Esophagus (tissue), 2 donors: ENCODE measurements around the gene FRMPD2. TPM values are rescaled to one million over a fixed set of nuclear protein-coding genes. Genes with fewer than 3 reads are reported as not detected.
"Not testable (repeated sequence)": the region's sequence is repeated elsewhere in the genome, so short reads cannot be mapped to it uniquely, and the experiment has no call there.

Source experiments
- H3K27ac ChIP-seq, 2 donors: one replicate each; pipeline ENCODE4 v1.5.1; 2013; ENCODE audit warnings: low read depth in 2 of 2, mild to moderate bottlenecking in 2 of 2, inconsistent platforms in 1 of 2, low read length in 1 of 2, moderate library complexity in 1 of 2
- H3K27me3 ChIP-seq, 2 donors: one replicate each; pipeline ENCODE4 v1.6.1; 2013; ENCODE audit warnings: low read length in 2 of 2, control low read depth in 1 of 2, mild to moderate bottlenecking in 1 of 2; ENCODE audit not compliant: insufficient read depth in 2 of 2, control insufficient read depth in 1 of 2
- H3K36me3 ChIP-seq, 2 donors: one replicate each; pipeline ENCODE4 v1.6.1; 2013; ENCODE audit warnings: low read length in 1 of 2; ENCODE audit not compliant: control insufficient read depth in 2 of 2, insufficient read depth in 2 of 2
- H3K4me1 ChIP-seq, 2 donors: one replicate each; pipeline ENCODE4 v1.6.1; 2013; ENCODE audit warnings: low read length in 1 of 2; ENCODE audit not compliant: control insufficient read depth in 2 of 2, insufficient read depth in 2 of 2
- H3K4me3 ChIP-seq, 2 donors: one replicate each; pipeline ENCODE4 v1.5.1; 2013; ENCODE audit warnings: low read length in 2 of 2, mild to moderate bottlenecking in 2 of 2, low read depth in 1 of 2, moderate library complexity in 1 of 2
- H3K9me3 ChIP-seq, 2 donors: one replicate each; pipeline ENCODE4 v1.6.1; 2013; ENCODE audit warnings: mild to moderate bottlenecking in 2 of 2, low read depth in 1 of 2, low read length in 1 of 2, moderate library complexity in 1 of 2; ENCODE audit not compliant: control insufficient read depth in 2 of 2, insufficient read depth in 1 of 2
- WGBS, 2 donors: extraction: QIAGEN DNeasy Blood & Tissue Kit; methylation state at CpG; one replicate each; pipeline ENCODE4 v1.1.7; 2013; 5-methylcytosine and 5-hydroxymethylcytosine counted together
- polyA plus RNA-seq, 2 donors: library from polyadenylated mRNA; stranded (reverse); fragments of 200-250 nt; gene quantifications; one replicate each; pipeline ENCODE4 v1.2.3, GENCODE V29; 2013
- donor health status: healthy with polysubstance abuse.
- donor health status: Bipolar disorder and iron deficiency.

The FRMPD2 gene
- polyA plus RNA-seq, 2 donors: 0.02 to 0.06 TPM

DNA sequence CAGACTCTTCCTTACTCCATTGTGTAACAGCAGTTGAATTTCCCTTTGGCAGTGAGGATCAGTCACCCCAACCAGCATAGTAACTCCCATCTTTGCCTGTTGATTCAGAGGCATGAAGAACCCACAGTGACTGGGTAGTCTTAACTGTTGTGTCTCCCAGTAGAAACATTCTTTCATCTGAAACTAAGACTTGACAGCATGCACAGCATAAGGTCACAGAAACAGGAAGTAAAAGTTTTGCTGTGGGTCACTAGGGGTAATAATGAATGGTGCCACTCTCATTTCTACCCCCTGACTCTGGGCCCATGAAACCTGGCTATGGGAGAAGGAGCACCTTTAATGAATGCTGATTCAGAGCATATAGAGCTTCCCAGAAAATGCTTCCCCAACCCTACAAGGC is 8.3 kb upstream of the FRMPD2 start:
- Histone ChIP-seq H3K9me3 (peaks cover 0 to 10% of the 10 kb centered on the region in 2 donors), H3K36me3 (no peaks in the 10 kb centered on the region), H3K4me1 (peaks cover 0 to 5% of the 10 kb centered on the region in 2 donors), H3K27me3 (no peaks in the 10 kb centered on the region), H3K27ac (no peak overlapping the region), H3K4me3 (no peak overlapping the region)

DNA sequence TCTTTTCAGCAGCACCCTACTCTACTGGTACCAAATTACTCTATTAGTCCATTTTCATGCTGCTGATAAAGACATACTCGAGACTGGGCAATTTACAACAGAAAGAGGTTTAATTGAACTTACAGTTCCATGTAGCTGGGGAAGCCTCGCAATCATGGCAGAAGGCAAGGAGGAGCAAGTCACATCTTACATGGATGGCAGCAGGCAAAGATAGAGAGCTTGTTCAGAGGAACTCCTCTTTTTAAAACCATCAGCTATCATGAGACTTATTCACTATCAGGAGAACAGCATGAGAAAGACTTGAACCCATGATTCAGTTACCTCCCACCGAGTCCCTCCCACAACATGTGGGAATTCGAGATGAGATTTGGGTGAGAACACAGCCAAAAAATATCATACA is 7.2 kb upstream of the FRMPD2 start:
- WGBS, 2 donors: 68 to 77% methylated on average over 4 of the region's 4 CpGs
- H3K4me1 ChIP-seq, H3K9me3 ChIP-seq, H3K4me3 ChIP-seq, H3K27me3 ChIP-seq, H3K36me3 ChIP-seq, H3K27ac ChIP-seq: not testable (repeated sequence)

DNA sequence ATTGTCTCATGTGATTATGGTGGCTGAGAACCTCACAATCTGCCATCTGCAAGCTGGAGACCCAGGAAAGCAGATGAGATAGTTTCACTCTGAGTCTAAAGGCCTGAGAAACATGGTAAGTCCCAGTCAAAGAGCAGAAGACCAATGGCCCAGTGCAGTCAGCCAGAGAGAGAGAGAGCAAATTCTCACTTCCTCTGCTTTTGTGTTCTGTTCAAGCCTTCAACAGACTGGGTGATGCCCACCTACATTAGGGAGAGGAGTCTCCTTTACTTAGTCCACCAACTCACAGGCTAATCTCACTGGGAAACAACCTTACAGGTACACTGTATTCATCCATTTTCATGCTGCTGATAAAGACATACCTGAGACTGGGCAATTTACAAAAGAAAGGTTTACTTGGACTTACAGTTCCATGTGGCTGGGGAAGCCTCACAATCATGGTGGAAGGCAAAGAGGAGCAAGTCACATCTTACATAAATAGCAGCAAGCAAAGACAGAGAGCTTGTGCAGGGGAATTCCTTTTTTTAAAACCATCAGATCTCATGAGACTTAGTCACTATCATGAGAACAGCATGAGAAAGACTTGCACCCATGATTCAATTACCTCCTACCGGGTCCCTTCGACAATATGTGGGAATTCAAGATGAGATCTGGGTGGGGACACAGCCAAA is 4.7 kb upstream of the FRMPD2 start:
- WGBS, 2 donors: 83 to 90% methylated on average over 2 of the region's 2 CpGs

DNA sequence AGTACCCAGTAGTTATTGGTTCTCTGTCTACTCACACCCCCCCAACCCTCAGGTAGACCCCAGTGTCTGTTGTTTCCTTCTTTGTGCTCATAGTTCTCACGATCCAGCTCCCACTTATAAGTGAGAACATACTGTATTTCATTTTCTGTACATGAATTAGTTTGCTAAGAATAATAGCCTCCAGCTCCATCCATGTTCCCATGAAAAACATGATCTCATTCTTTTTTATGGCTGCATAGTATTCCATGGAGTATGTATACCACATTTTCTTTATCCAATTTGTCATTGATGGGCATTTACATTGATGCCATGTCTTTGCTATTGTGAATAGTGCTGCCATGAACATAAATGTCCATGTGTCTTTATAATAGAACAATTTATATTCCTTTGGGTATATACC is 2.6 kb upstream of the FRMPD2 start:
- Histone ChIP-seq H3K9me3 (no peaks in the 10 kb centered on the region), H3K36me3 (no peaks in the 10 kb centered on the region), H3K4me3 (no peak overlapping the region), H3K27ac (no peak overlapping the region), H3K27me3 (no peaks in the 10 kb centered on the region), H3K4me1 (no peaks in the 10 kb centered on the region)
- 88 to 93% methylated on average over 1 of the region's 1 CpG for WGBS, 2 donors

More for the DNA sequence above, 4.7 kb upstream of the FRMPD2 start:
- Histone ChIP-seq H3K27ac (no peak overlapping the region), H3K4me3 (no peak overlapping the region), H3K27me3 (no peaks in the 10 kb centered on the region), H3K9me3 (peaks cover 0 to 4% of the 10 kb centered on the region in 2 donors), H3K4me1 (no peaks in the 10 kb centered on the region), H3K36me3 (no peaks in the 10 kb centered on the region)

DNA sequence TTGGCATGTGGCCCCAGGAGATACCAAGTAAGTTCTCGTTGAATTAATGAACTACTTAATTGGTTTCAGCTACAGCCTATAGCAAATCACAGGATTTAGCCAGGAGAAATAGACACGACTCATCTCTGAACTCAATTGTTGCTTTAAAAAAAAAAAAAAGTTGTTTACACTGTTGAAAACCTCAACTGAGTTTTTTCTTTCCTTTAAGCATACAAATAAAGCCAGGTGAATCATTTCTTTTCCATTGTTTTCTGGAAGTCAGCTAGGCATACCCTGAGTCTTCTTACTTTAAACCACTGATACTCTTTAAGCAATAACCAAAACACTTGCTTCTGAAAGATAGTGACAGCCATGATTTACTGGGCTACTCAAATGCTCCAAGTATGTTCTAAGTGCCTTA is 755 bp downstream of the FRMPD2 start:
- Histone ChIP-seq H3K4me1 (no peaks in the 10 kb centered on the region), H3K27ac (no peak overlapping the region), H3K36me3 (no peaks in the 10 kb centered on the region), H3K4me3 (no peak overlapping the region), H3K9me3 (no peaks in the 10 kb centered on the region), H3K27me3 (no peaks in the 10 kb centered on the region)
- WGBS, 2 donors: 60 to 61% methylated on average over 2 of the region's 2 CpGs

DNA sequence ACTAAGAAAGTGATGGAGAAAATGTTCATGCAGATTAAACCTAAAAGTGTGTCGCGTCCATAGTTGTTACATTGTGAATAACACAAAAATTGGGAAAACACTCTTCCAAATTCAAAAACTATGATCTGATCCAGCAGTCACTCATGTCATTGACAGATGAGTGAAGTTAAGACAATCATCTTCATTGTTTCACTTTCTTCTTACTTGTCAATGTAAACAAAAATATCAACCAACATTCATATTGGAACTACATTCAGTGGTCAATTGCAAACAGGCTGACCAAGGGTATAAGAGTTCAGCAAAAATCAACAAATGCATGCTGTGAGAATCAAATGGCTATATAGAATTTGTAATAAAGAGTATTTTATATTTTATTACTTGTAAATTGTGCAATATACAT is 1.8 kb downstream of the FRMPD2 start:
- H3K36me3 ChIP-seq: no peaks in the 10 kb centered on the region
- H3K4me1 ChIP-seq: no peaks in the 10 kb centered on the region
- no peak overlapping the region for H3K27ac ChIP-seq
- no peaks in the 10 kb centered on the region for H3K9me3 ChIP-seq
- H3K27me3 ChIP-seq: no peaks in the 10 kb centered on the region
- 98 to 99% methylated on average over 2 of the region's 2 CpGs for WGBS, 2 donors
- H3K4me3 ChIP-seq: no peak overlapping the region

DNA sequence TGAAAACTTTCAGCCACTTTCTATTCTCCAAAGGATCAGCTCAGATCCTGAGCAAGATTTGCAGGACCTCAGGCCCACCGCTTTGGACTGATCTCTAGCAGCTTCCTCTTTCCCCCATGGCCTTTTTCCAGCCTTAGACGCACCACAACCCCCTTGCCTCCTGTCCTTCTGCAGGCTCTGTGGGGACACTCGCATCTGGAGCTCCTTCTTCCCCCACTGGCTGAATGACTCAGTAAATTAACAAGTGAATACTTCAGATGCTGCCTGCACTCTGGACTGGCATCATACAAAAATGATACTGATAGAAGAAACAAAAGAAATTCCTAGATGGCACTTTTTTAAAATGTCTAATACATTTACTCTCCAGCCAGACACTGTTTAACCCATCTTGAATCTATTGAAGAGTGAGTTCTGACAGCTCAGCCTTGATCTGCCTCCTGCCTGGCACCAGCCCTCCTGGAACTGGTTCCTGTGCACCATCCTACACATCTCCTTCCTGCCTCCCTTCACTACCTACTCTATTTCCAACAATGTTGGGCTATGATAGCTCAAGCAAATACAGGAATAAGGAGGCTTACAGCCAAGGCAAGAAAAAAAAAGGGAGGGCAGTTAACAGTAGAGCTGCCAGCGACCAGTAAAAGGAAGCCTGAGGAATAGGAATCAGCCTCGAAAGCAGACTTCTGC is 3.3 kb downstream of the FRMPD2 start:
- WGBS, 2 donors: 58 to 60% methylated on average over 5 of the region's 5 CpGs
- Histone ChIP-seq H3K36me3 (no peaks in the 10 kb centered on the region), H3K4me3 (no peak overlapping the region)

DNA sequence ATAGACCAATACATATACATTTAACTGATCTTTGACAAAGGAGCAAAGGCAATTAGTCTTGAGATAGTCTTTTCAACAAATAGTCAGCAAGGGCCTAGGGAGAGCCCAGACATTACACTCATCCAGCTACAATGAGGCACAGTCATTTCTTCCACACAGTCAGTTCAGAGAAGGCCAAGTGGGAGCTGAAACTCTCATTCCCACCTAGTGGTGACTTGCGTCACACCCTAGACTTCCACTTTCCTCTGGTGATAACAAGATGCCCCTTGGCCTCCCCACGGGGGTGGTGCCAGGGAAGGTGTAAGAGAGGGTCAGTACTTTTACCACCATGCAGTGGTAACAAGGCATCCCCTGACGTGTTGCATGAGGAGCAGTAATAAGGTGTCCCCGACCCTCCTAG is 8.0 kb downstream of the FRMPD2 start:
- no peaks in the 10 kb centered on the region for H3K4me1 ChIP-seq
- H3K9me3 ChIP-seq: no peaks in the 10 kb centered on the region
- whole genome bisulfite sequencing, 2 donors: 79 to 83% methylated on average over 4 of the region's 4 CpGs
- no peak overlapping the region for H3K27ac ChIP-seq
- H3K27me3 ChIP-seq: no peaks in the 10 kb centered on the region
- H3K36me3 ChIP-seq: no peaks in the 10 kb centered on the region
- no peak overlapping the region for H3K4me3 ChIP-seq

More for the DNA sequence above, 3.3 kb downstream of the FRMPD2 start:
- no peaks in the 10 kb centered on the region for H3K9me3 ChIP-seq
- no peaks in the 10 kb centered on the region for H3K4me1 ChIP-seq
- H3K27me3 ChIP-seq: no peaks in the 10 kb centered on the region
- H3K27ac ChIP-seq: no peak overlapping the region

DNA sequence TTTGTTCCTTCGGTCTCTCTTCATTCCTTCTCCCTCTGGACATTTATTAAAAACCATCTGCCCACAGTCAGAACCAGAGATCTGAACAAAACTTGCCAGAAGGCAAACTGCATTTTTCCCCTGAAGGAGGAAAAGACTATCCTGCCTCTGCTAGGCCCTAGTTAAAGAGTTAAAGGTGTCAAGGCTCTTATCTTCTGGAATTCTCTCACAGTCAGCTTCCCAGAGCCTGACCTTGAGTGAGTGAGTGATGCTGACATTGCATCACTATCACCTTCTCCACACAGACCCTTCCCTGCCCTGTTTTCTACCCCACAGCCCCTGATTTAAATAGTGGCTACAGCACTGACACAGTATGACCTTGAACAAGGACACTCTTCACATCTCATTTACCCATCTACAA is 16.4 kb downstream of the FRMPD2 start:
- no peaks in the 10 kb centered on the region for H3K36me3 ChIP-seq
- no peaks in the 10 kb centered on the region for H3K27me3 ChIP-seq
- H3K27ac ChIP-seq: no peak overlapping the region
- peaks cover 0 to 4% of the 10 kb centered on the region in 2 donors for H3K4me1 ChIP-seq
- no peak overlapping the region for H3K4me3 ChIP-seq
- no peaks in the 10 kb centered on the region for H3K9me3 ChIP-seq
- 82 to 86% methylated on average over 1 of the region's 1 CpG for WGBS, 2 donors

DNA sequence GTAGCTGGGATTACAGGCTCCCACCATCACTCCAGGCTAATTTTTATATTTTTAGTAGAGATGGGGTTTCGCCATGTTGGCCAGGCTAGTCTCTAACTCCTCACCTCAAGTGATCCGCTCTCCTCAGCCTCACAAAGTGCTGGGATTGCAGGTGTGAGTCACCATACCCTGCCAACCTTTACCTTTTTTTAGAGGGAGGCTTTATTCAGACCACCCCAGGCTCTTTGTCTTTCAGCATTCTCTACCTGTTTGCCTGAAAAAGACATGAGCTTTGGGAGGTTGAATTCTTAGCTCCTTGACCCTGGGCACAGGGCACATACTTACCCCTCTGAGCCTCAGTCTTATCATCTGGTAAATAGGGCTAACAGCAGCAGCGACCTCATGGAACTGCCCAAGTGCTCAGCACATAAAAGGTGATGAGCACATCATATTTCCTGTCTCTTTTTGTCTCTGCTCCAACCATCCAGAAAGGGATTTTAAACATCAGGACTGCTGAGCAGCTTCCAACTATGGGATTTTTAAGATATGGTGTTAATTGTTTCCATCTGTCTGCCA is 17.0 kb downstream of the FRMPD2 start:
- peaks cover 0 to 5% of the 10 kb centered on the region in 2 donors for H3K4me1 ChIP-seq

More for the DNA sequence above, 17.0 kb downstream of the FRMPD2 start:
- H3K27ac ChIP-seq: no peak overlapping the region
- no peak overlapping the region for H3K4me3 ChIP-seq
- H3K36me3 ChIP-seq: no peaks in the 10 kb centered on the region
- H3K9me3 ChIP-seq: no peaks in the 10 kb centered on the region
- 79 to 90% methylated on average over 3 of the region's 3 CpGs for WGBS, 2 donors
- H3K27me3 ChIP-seq: no peaks in the 10 kb centered on the region
